Transverse colon (tissue), 4 donors: Measurements from ENCODE around the gene CACNG7.

ENCODE experiments used
- POLR2AphosphoS5 ChIP-seq, 3 donors: sonication (generic); formaldehyde crosslinking; IDR thresholded peaks; one replicate each; pipeline ENCODE4 v1.6.1; 2016; ENCODE audit warnings: antibody characterized with exemption in 3 of 3
- TF ChIP-seq, protein P1 (sequence below), 5 experiments: fragments of 200-600 bp in 3 of 5; fragments of 450-650 bp in 2 of 5; sonication (generic) in 3 of 5; IDR thresholded peaks; 1 replicate in 2 of 5; 2 replicates in 3 of 5; pipeline ENCODE4 v1.5.1; 2016 to 2017; ENCODE audit warnings: antibody characterized with exemption in 5 of 5, inconsistent platforms in 3 of 5, mild to moderate bottlenecking in 2 of 5, moderate library complexity in 1 of 5

DNA sequence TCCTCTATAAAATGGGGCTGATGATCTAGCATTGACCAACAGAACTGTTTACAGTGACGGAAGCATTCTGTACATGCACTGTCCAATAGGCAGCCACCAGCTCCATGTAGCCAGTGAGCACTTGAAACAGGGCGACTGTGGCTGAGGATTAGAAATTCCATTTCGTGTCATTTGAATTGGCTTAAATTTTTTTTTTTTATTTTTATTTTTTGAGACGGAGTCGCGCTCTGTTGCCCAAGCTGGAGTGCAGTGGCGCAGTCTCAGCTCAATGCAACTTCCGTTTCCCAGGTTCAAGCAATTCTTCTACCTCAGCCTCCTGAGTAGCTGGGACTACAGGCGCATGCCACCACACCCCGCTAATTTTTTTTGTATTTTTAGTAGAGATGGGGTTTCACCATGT, 24.0 kb upstream of the CACNG7 start:
- TF ChIP-seq, protein P1, sequence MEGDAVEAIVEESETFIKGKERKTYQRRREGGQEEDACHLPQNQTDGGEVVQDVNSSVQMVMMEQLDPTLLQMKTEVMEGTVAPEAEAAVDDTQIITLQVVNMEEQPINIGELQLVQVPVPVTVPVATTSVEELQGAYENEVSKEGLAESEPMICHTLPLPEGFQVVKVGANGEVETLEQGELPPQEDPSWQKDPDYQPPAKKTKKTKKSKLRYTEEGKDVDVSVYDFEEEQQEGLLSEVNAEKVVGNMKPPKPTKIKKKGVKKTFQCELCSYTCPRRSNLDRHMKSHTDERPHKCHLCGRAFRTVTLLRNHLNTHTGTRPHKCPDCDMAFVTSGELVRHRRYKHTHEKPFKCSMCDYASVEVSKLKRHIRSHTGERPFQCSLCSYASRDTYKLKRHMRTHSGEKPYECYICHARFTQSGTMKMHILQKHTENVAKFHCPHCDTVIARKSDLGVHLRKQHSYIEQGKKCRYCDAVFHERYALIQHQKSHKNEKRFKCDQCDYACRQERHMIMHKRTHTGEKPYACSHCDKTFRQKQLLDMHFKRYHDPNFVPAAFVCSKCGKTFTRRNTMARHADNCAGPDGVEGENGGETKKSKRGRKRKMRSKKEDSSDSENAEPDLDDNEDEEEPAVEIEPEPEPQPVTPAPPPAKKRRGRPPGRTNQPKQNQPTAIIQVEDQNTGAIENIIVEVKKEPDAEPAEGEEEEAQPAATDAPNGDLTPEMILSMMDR (IDR thresholded peaks at IDR 0.05): no peak
- TF ChIP-seq POLR2AphosphoS5 (IDR thresholded peaks at IDR 0.05): no peak
